ENCODE measurements around the gene KLHL22.
A peak's percentile ranks its signal among the peaks of the same experiment; 100 is the strongest.
"Not testable (repeated sequence)": the region's sequence is repeated elsewhere in the genome, so short reads cannot be mapped to it uniquely, and the experiment has no call there.

The KLHL22 gene

DNA sequence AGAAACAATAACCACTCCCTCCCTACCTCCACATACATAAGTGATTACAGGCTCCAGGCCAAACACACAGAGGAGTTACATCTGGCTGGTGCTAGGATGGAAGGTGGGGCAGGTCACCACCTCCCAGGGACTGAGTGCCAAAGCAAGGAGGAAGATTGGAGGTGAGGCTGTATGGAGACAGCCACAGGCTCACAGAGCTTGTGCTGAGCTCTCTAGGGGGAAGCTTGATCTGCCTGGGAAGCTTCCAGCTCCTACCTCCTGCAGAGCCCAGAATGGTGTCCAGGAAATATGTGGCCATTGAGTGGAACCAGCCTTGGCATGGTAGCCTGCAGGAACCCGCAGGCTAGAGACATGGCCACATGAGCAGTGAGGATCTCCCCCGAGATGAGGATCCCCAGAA lies 8.2 kb upstream of the KLHL22 start:
- no peak for DNase-seq

DNA sequence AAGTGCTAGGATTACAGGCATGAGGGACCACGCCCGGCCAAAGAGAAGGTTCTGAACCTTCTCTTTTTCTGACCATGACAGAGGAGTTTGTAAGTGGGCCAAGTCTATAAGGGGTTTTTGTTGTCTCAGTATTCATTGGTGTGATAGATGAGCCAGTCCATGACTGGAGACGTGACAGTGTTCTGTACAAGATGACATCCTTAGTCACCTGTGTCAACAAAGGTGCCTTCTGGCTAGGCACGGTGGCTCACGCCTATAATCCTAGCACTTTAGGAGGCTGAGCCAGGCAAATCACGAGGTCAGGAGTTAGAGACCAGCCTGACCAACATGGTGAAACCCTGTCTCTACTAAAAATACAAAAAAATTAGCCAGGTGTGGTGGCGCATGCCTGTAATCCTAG lies 4.2 kb upstream of the KLHL22 start:
- DNase-seq, result no peak

GRCh38 chr22:20498913-20499312 lies 3.3 kb upstream of the KLHL22 start:
- no peak for DNase-seq

DNA sequence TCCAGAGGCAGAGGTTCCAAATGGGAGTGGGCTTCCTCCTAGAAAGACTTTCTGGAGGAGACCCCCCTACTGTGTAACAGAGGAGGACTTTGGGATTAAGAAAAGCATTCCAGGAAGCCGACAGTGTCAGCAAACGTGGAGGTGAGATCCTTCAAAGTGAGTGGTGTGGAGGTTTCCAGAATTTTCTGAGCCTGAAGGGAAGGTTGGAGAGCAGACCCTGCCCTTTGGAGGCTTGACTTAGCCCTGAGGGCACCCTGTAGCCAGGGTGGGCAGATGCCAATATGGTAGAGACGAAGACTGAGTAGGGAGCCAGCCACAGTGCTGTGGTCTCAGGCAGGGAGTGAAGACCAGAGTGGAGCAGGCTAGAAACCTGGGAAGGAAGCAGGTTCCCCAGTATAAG lies 1.8 kb upstream of the KLHL22 start:
- no peak for DNase-seq

- DNase-seq, result peak; percentile 92
Measured at GRCh38 chr22:20495861-20496681, 476 bp upstream of the KLHL22 start.

DNA sequence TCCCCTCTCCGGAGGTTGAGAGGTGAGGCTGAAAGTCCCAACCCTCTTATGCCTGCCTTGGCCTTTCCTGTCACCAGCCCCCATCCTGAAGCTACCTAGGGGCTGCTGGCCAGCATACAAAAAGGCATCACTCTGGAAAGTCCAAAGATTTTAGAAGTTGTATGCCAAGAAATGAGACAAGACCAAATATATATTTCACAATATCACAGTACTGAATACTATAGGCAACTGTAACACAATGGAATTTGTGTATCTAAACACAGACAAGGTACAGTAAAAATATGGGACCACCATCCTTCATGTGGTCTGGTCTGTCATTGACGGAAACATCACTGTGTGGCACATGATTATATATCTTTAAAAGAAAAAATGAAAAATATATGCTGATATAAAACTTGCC lies 4.2 kb downstream of the KLHL22 start:
- DNase-seq, result no peak

DNA sequence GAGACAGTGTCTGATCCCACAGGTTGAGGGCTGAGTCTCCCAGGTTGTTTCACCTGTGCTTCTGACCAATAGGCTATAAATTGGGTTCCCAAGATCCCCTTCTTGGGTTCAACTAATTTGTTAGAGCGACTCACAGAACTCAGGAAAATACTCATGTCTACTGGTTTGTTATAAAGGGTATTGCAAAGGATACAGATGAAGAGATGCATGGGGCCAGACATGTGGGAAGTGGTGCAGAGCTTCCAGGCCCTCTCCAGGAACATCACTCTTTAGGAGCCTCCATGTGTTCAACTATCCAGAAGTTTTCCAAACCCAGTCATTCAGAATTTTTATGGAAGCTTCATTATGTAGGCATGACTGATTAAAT lies 4.7 kb downstream of the KLHL22 start:
- no peak for DNase-seq

DNA sequence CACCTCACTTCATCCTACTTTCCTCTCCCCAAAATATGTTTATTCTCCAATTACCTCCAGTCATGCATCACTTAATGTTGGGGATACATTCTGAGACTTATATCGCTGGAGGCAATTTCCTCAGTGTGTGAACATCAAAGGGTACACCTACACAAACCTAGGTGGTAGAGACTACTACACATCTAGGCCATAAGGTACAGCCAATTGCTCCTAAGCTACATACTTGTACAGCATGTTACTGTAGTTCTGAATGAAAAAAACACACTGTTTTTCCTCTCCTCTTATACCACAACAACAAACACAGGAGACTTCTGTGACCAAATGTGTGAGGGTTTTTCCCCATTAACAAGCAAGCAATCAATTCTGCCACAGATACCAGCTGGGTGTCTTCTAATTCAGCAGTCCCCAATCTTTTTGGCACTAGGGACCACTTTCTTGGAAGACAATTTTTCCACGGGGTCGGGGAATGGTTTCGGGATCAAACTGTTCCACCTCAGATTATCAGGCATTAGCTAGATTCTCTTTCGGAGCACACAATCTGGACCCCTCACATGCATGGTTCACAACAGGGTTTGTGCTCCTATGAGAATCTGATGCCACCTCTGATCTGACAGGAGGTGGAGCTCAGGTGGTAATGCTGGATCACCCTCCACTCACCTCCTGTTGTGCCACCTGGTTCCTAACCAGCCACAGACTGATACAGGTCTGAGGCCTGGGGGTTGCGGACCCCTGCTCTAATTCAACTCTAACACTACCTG lies 5.2 kb downstream of the KLHL22 start:
- no peak for DNase-seq

DNA sequence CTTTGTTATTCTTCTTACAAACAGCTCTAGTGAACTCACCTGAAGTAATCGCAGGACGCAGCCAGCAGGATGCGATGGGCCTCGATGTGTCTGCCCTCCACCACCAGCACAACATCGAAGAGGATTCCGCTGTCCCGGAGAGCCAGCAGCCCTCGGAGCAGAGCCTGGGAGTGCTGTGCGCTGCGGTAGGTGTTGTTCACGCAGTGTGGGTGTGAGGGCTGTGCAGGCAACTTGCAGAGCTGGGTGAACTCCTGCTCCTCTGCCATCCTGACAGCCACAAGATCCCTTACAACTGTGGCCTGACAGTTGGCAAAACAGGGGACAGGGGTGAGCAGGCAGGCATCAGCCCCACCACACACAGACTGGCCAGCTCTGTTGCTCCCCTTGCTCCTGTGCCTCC lies 6.6 kb downstream of the KLHL22 start:
- no peak for DNase-seq

DNA sequence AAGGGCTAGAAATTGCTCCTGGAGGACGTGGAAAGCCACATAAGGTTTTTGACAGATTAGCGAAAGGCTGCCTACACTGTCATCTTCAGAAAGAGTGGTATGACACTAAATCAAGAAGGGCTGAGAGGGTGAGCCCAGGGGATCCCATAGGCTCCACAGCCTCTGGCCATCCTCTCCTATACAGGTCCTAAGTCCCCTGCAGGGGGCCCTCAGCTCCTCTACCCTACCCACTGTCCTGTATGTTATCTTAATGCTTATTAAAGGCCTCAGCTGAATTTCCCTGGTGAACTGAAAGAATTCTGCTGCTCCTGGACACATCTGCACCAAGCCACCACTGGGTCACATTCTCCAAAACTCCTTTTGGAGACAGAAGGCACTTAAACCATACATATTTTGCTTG lies 7.9 kb downstream of the KLHL22 start:
- DNase-seq, result no peak

DNA sequence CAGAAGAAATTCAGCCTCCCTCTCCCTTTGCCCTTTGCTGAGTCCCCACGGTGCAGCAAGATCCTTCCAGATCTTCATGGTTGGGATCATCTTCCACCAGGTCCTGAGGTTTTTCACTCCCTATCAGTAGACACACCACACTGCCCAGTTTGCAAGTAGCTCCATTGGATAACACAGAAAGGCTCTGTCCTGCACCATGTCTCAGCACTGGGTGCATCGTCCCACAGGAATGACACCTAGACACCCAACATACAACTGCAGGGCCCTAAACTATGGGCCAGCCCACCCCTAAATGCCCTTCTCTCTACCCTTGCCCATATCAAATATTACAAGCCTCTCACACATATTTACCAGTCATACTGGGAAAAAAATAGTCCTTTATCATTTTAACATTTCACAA lies 9.4 kb downstream of the KLHL22 start:
- DNase-seq, result no peak

DNA sequence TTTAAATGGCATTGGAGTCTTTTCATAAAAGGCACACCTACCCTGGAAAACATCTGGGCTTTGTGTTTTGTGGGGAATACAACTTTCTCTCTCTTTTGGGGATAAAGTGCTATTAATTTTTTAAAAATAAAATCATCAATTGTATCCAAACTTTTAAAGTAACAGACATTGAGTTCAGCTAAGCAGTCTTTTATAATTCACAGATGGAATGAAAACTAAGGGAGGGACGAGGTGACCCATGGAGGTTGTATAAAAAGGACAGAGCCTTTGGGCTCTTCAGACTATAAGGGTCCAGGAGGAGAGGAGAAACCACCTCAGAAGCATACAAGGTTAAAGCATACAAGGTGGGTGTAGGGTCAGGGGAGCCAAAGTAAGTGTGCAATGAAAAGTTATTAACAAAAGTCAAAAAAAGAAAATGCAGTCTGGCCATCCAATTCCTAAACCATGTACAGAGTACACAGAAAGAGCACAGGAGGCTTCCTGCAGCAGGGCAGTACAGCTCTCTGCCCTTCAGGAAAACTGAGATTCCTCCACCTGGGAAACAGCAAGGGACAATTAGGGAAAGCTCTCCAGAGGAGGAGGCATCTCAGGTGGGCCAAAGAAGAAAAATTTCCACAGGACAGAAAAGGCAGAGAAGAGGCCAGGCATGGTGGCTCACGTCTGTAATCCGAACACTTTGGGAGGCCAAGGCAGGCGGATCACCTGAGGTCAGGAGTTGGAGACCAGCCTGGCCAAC lies 10.5 kb downstream of the KLHL22 start:
- DNase-seq, result no peak

DNA sequence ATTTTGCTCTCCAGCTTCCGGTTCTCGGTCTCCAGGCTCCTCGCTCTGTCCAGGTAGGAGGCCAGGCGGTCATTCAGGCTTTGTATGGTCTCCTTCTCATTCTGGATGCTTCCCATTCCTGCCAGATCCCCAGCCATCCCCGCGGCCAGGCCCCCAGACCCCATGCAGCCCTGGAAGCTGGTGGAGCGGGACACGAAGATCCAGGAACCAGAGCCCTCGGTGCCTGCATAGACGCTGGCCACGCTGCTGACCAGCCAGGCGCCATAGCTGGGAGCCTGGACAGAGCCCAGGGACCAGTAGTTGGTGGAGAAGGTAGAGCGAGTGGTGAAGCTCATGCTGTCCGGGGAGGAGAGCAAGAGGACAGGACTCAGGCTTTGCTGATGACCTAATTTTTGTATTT lies 11.8 kb downstream of the KLHL22 start:
- no peak for DNase-seq

DNA sequence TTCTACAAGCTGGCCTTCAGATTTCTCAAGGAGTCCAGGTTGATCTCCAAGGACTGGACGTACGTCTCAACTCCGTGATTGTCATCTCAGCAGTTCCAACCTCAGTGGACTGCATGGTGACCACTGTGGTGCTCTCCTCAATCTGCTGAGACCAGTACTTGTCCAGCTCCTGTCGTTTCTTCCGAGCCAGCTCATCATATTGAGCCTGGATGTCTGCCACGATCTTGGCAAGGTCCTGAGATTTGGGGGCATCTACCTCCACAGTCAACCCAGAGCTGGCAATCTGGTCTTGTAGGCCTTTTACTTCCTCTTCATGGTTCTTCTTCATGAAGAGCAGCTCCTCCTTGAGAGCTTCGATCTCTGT lies 12.5 kb downstream of the KLHL22 start:
- DNase-seq, result not testable (repeated sequence)

DNA sequence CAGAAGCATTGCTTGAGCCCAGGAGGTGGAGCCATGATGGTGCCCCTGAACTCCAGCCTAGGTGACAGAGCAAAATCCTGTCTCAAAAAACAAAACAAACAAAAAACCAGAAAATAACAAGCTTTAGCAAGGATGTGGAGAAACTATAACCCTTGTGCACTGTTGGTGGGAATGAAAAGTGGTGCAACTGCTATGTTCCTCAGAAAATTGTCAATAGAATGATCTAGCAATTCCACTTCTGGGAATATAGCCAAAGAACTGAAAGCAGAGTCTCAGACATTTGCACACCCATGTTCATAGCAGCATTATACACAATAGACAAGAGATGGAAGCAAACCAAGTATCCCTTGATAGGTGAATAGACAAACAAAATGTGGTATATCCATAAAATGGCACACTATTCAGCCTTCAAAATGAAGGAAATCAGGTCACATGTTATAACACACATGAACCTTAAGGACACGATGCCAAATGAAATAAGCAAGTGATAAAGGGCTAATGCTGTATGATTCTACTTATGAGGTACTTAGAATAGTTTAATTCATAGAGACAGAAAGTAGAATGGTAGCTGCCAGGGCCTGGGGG lies 15.9 kb downstream of the KLHL22 start:
- no peak for DNase-seq

GRCh38 chr22:20478059-20478458 lies 17.5 kb downstream of the KLHL22 start:
- DNase-seq, result not testable (repeated sequence)

GRCh38 chr22:20475569-20475968 lies 20.0 kb downstream of the KLHL22 start:
- not testable (repeated sequence) for DNase-seq

GRCh38 chr22:20475115-20475436 lies 20.5 kb downstream of the KLHL22 start:
- no peak for DNase-seq

DNA sequence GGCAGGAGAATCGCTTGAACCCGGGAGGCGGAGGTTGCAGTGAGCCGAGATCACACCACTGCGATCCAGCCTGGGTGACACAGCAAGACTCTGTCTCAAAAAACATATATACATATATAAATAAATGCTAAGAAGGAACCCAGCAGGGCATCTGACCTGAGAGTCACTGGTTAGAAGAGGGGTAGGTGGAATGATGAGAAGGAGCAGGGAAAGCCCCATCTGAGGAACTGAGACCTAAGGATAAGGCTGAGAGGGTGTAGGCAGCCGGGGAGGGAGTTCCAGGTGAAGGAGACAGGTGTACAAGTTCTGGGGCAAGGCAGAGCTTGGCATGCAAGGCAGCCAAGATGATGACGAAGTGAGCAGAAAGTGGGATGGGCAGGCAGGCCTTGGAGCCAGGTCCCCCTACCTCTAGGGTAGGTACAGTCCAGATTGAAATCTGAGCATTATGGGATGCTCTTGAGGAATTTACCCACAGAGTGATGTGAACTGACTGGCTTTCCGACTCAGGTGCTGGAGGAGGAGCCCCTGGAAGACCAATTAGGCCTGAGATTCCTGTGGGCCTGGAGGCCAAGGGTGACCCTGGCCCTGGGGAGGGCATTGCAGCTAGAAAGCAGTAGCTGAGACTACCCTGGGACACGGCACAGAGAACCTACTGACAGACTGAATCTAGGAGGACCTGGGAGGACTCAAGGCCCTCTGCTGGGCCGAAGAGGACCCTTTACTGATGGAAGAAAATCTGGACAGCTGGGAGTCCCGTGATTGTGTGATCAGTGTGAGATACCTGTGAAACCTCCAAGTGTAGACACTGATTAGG lies 22.8 kb downstream of the KLHL22 start:
- DNase-seq, result no peak

- DNase-seq, result no peak
Measured at GRCh38 chr22:20471126-20471833, 24.3 kb downstream of the KLHL22 start.

DNA sequence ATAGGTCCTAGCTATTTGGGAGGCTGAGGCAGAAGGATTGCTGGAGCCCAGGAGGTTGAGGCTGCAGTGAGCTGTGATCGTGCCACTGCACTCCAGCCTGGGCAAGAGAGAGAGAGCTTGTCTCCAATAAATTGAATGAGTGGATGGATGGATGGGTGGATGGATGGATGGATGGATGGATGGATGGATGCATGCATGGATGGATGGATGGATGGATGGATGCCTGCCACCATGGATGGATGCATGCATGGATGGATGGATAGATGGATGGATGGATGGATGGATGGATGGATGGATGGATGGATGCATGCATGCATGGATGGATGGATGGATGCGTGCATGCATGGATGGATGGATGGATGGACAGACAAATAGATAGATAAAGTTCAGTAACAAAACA lies 25.1 kb downstream of the KLHL22 start:
- not testable (repeated sequence) for DNase-seq

All from right kidney (tissue), 1 donor.